H9 (cell line): Measurements from ENCODE around the gene SNX14. TPM values are rescaled to one million over a fixed set of nuclear protein-coding genes. Genes with fewer than 3 reads are reported as not detected.

Source experiments
- DNase-seq: peaks from one replicate; pipeline ENCODE4 v3.0.0-alpha.2; 2017
- H2AFZ ChIP-seq: one replicate; pipeline ENCODE4 v1.6.1; 2013; ENCODE audit warnings: mild to moderate bottlenecking, low read length, control low read depth, moderate library complexity
- H2AK5ac ChIP-seq: 2 replicates; pipeline ENCODE4 v1.6.1; 2013; ENCODE audit warnings: low read length, control low read depth, mixed read lengths; ENCODE audit not compliant: insufficient read length
- H2BK120ac ChIP-seq: one replicate; pipeline ENCODE4 v1.6.1; 2013; ENCODE audit warnings: low read depth, mild to moderate bottlenecking, low read length, control low read depth, inconsistent platforms; ENCODE audit not compliant: poor library complexity, severe bottlenecking
- H2BK12ac ChIP-seq: 2 replicates; pipeline ENCODE4 v1.6.1; 2013; ENCODE audit warnings: low read length, control low read depth, mixed read lengths, low read depth; ENCODE audit not compliant: insufficient read length
- H2BK15ac ChIP-seq: 2 replicates; pipeline ENCODE4 v1.6.1; 2013; ENCODE audit warnings: low read depth, low read length, control low read depth
- H2BK20ac ChIP-seq: one replicate; pipeline ENCODE4 v1.6.1; 2013; ENCODE audit warnings: low read depth, mild to moderate bottlenecking, low read length, control low read depth, inconsistent platforms; ENCODE audit not compliant: poor library complexity, severe bottlenecking
- H2BK5ac ChIP-seq: 2 replicates; pipeline ENCODE4 v1.6.1; 2013; ENCODE audit warnings: low read length, control low read depth, mixed read lengths; ENCODE audit not compliant: insufficient read length
- H3K14ac ChIP-seq: 2 replicates; pipeline ENCODE4 v1.6.1; 2013; ENCODE audit warnings: low read length, control low read depth; ENCODE audit not compliant: insufficient read depth
- H3K18ac ChIP-seq: 2 replicates; pipeline ENCODE4 v1.6.1; 2013; ENCODE audit warnings: low read depth, mild to moderate bottlenecking, mixed read lengths, low read length, control low read depth; ENCODE audit not compliant: insufficient read length
- H3K23ac ChIP-seq: 2 replicates; pipeline ENCODE4 v1.6.1; 2013; ENCODE audit warnings: low read length, control low read depth, mixed read lengths, low read depth; ENCODE audit not compliant: insufficient read length
- H3K23me2 ChIP-seq: 2 replicates; pipeline ENCODE4 v1.6.1; 2013; ENCODE audit warnings: low read depth, mild to moderate bottlenecking, mixed read lengths, low read length, control low read depth; ENCODE audit not compliant: insufficient read length, poor library complexity, severe bottlenecking
- H3K27ac ChIP-seq: 2 replicates; pipeline ENCODE4 v1.5.1; 2013; ENCODE audit warnings: low read length, control low read depth, mixed read lengths, low read depth; ENCODE audit not compliant: insufficient read length
- H3K27me3 ChIP-seq: 2 replicates; pipeline ENCODE4 v1.6.1; 2013; ENCODE audit warnings: low read length, control low read depth, inconsistent platforms; ENCODE audit not compliant: insufficient read depth
- H3K4ac ChIP-seq: 2 replicates; pipeline ENCODE4 v1.6.1; 2013; ENCODE audit warnings: low read depth, mild to moderate bottlenecking, control low read depth, inconsistent platforms, low read length, moderate library complexity
- H3K4me1 ChIP-seq: 2 replicates; pipeline ENCODE4 v1.6.1; 2013; ENCODE audit warnings: low read length, control low read depth, inconsistent platforms; ENCODE audit not compliant: insufficient read depth
- H3K4me2 ChIP-seq: 2 replicates; pipeline ENCODE4 v1.6.1; 2013; ENCODE audit warnings: low read length, control low read depth, mixed read lengths; ENCODE audit not compliant: insufficient read length, insufficient read depth
- H3K56ac ChIP-seq: 2 replicates; pipeline ENCODE4 v1.6.1; 2013; ENCODE audit warnings: low read depth, mild to moderate bottlenecking, mixed read lengths, low read length, control low read depth; ENCODE audit not compliant: insufficient read length
- H3K79me1 ChIP-seq: 2 replicates; pipeline ENCODE4 v1.6.1; 2013; ENCODE audit warnings: low read depth, mild to moderate bottlenecking, moderate library complexity, low read length, control low read depth, inconsistent platforms; ENCODE audit not compliant: insufficient read depth, poor library complexity, severe bottlenecking
- H3K79me2 ChIP-seq: 2 replicates; pipeline ENCODE4 v1.6.1; 2013; ENCODE audit warnings: low read length, control low read depth, inconsistent platforms; ENCODE audit not compliant: insufficient read depth
- H3K9ac ChIP-seq: 2 replicates; pipeline ENCODE4 v1.6.1; 2013; ENCODE audit warnings: low read length, control low read depth, mixed read lengths; ENCODE audit not compliant: insufficient read length; ENCODE audit errors: extremely low read depth
- H3K9me3 ChIP-seq: one replicate; pipeline ENCODE4 v1.6.1; 2013; ENCODE audit warnings: low read depth, low read length, inconsistent platforms; ENCODE audit not compliant: control insufficient read depth
- H3T11ph ChIP-seq: one replicate; pipeline ENCODE4 v1.6.1; 2013; ENCODE audit warnings: mild to moderate bottlenecking, low read length, control low read depth, inconsistent platforms
- H4K20me1 ChIP-seq: one replicate; pipeline ENCODE4 v1.6.1; 2013; ENCODE audit not compliant: control insufficient read depth, insufficient read length, insufficient read depth
- H4K5ac ChIP-seq: 2 replicates; pipeline ENCODE4 v1.6.1; 2013; ENCODE audit warnings: low read depth, mild to moderate bottlenecking, mixed read lengths, low read length, control low read depth; ENCODE audit not compliant: insufficient read length
- H4K8ac ChIP-seq: replicated peaks from 2 replicates; pipeline ENCODE4 v1.6.1; 2013; ENCODE audit warnings: low read length, control low read depth, mixed read lengths, low read depth; ENCODE audit not compliant: insufficient read length
- H4K91ac ChIP-seq: 2 replicates; pipeline ENCODE4 v1.6.1; 2013; ENCODE audit warnings: low read depth, mild to moderate bottlenecking, moderate library complexity, mixed read lengths, low read length, control low read depth; ENCODE audit not compliant: insufficient read length
- H3K27ac Mint-ChIP-seq, 3 experiments: 2 replicates in 2 of 3; 3 replicates in 1 of 3; pipeline ENCODE4 v1.8.0; 2020 to 2021; ENCODE audit warnings: mixed read lengths in 3 of 3, mild to moderate bottlenecking in 1 of 3, moderate library complexity in 1 of 3
- H3K27me3 Mint-ChIP-seq: 2 replicates; pipeline ENCODE4 v1.8.0; 2021; ENCODE audit warnings: low read depth, mild to moderate bottlenecking, moderate library complexity, mixed read lengths
- H3K36me3 Mint-ChIP-seq, 3 experiments: 2 replicates in 2 of 3; 3 replicates in 1 of 3; pipeline ENCODE4 v1.8.0; 2020 to 2021; ENCODE audit warnings: low read depth in 3 of 3, mixed read lengths in 3 of 3; ENCODE audit not compliant: insufficient read depth in 1 of 3
- H3K4me1 Mint-ChIP-seq, 2 experiments: 2 replicates each; pipeline ENCODE4 v1.8.0; 2020; ENCODE audit warnings: mixed read lengths in 2 of 2
- H3K4me3 Mint-ChIP-seq, 2 experiments: 2 replicates in 1 of 2; 3 replicates in 1 of 2; pipeline ENCODE4 v1.8.0; 2020 to 2021; ENCODE audit warnings: mild to moderate bottlenecking in 2 of 2, mixed read lengths in 2 of 2, moderate library complexity in 1 of 2
- H3K9me3 Mint-ChIP-seq, 2 experiments: 2 replicates in 1 of 2; 3 replicates in 1 of 2; pipeline ENCODE4 v1.8.0; 2020; ENCODE audit warnings: mild to moderate bottlenecking in 2 of 2, mixed read lengths in 2 of 2, moderate library complexity in 1 of 2
- WGBS: extraction: QIAGEN DNeasy Blood & Tissue Kit; methylation state at CpG from one replicate; pipeline ENCODE4 v1.1.7; 2013; ENCODE audit warnings: missing lambda C conversion rate, low lambda C conversion rate, mixed read lengths; ENCODE audit not compliant: insufficient read length; ENCODE audit errors: extremely low coverage; 5-methylcytosine and 5-hydroxymethylcytosine counted together
- total RNA-seq: library from RNA; stranded (reverse); gene quantifications from 2 replicates; pipeline ENCODE4 v1.2.1, GENCODE V29; 2021
- TF ChIP-seq, protein P1 (sequence below): fragments of 200-600 bp; sonication (generic); conservative IDR thresholded peaks from 3 replicates; pipeline ENCODE4 v1.8.0; 2021; ENCODE audit warnings: antibody characterized with exemption, mild to moderate bottlenecking

SNX14 gene
- total RNA-seq, 1 experiment from 2014 or later = 33.0 TPM

DNA sequence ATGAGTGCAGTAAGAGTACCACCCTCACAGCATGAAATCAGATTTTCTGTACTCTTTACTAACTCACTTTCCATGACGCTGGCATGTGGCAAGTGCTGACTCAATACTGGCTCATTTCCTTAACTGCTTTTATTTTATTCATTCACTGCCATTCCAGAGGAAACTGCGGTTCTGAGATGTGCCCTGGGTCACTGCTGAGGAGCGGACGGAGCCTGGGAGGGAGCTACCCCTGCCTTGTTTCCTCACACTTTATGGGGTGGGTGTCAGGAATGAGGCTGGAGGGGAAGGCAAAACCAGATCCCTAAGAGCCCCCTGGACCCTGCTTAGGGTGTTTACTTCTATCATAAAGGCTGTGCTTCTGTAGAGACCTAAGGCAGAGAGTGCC is 129.4 kb downstream of the SNX14 start:
- no peak overlapping the region for H3K4me2 ChIP-seq
- no peak overlapping the region for H4K91ac ChIP-seq
- no peaks in the 10 kb centered on the region for H3K27me3 ChIP-seq
- no peaks in the 10 kb centered on the region for H3K9me3 ChIP-seq
- H3K79me2 ChIP-seq = no peaks in the 10 kb centered on the region
- no peak overlapping the region for H2AFZ ChIP-seq
- no peak overlapping the region for H3K27ac ChIP-seq
- H3K4me3 Mint-ChIP-seq = no peak overlapping the region
- peaks cover 9 to 14% of the 10 kb centered on the region in 2 experiments for H3K4me1 Mint-ChIP-seq
- no peak overlapping the region for H3K56ac ChIP-seq
- no peaks in the 10 kb centered on the region for H4K20me1 ChIP-seq
- H2BK12ac ChIP-seq = no peak overlapping the region
- no peak overlapping the region for H3K23ac ChIP-seq
- H3K14ac ChIP-seq = no peak overlapping the region
- TF ChIP-seq, protein P1, sequence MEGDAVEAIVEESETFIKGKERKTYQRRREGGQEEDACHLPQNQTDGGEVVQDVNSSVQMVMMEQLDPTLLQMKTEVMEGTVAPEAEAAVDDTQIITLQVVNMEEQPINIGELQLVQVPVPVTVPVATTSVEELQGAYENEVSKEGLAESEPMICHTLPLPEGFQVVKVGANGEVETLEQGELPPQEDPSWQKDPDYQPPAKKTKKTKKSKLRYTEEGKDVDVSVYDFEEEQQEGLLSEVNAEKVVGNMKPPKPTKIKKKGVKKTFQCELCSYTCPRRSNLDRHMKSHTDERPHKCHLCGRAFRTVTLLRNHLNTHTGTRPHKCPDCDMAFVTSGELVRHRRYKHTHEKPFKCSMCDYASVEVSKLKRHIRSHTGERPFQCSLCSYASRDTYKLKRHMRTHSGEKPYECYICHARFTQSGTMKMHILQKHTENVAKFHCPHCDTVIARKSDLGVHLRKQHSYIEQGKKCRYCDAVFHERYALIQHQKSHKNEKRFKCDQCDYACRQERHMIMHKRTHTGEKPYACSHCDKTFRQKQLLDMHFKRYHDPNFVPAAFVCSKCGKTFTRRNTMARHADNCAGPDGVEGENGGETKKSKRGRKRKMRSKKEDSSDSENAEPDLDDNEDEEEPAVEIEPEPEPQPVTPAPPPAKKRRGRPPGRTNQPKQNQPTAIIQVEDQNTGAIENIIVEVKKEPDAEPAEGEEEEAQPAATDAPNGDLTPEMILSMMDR = no peak
- H4K8ac ChIP-seq = peak overlapping the region; percentile 32
- no peak overlapping the region for H2BK120ac ChIP-seq
- H3K9me3 Mint-ChIP-seq = no peaks in the 10 kb centered on the region
- WGBS = no CpG with 5 or more reads among the region's 4 CpGs
- H3T11ph ChIP-seq = no peak overlapping the region
- no peak overlapping the region for H3K18ac ChIP-seq
- H2BK5ac ChIP-seq = no peak overlapping the region
- H3K36me3 Mint-ChIP-seq = no peaks in the 10 kb centered on the region
- no peak overlapping the region for H3K4ac ChIP-seq
- H2AK5ac ChIP-seq = no peak overlapping the region
- H2BK20ac ChIP-seq = no peak overlapping the region
- H3K4me1 ChIP-seq = peaks cover 6% of the 10 kb centered on the region; the same call in 1 of the 2 replicates
- no peaks in the 10 kb centered on the region for H3K23me2 ChIP-seq
- no peaks in the 10 kb centered on the region for H3K79me1 ChIP-seq
- DNase-seq = no peak
- H4K5ac ChIP-seq = no peak overlapping the region
- no peak overlapping the region for H2BK15ac ChIP-seq
- no peak overlapping the region for H3K9ac ChIP-seq
- no peaks in the 10 kb centered on the region for H3K27me3 Mint-ChIP-seq
- H3K27ac Mint-ChIP-seq = no peak overlapping the region
